ENCODE measurements around the gene DCX. TPM values are rescaled to one million over a fixed set of nuclear protein-coding genes. Genes with fewer than 3 reads are reported as not detected.

The DCX gene
- total RNA-seq, 1 experiment from 2014 or later: 0.13 TPM

DNA sequence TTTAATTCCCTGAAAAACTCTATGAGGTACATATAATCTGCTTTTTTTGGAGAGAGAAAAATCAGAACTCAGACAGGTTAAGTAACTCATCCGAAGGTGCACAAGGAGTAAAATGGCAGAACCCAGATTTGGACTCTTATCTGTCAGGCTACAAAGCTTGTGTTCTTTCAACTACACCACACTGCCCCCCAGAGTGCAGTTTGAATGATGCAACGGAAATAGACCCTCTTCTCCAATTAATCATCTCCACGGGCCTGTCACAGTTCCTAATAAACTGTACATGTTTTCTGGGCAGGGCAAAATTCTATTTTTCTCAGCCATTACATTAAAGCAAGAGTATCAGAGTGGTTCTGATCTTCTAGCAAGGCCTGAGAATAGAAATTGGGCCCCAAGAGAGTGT is 35.3 kb upstream of the DCX start:
- CTCF ChIA-PET: no interaction called here
- H3K9me3 ChIP-seq (ENCODE audit: control insufficient read depth, insufficient read depth, low read depth, low read length): no peaks in the 10 kb centered on the region
- DNase-seq (ENCODE audit: low read depth, low spot score): no peak
- H3K27ac ChIP-seq (ENCODE audit: low read length): no peak overlapping the region
- no peak for ATAC-seq
- in situ Hi-C loops (cut with HindIII; ENCODE audit: low pct_unique_long_range_greater_than_20kb, low sequenced_read_pairs): no loop called here
- no peaks in the 10 kb centered on the region for H3K4me1 ChIP-seq (ENCODE audit: control insufficient read depth, insufficient read depth, low read length)
- intact Hi-C loops (cut with micrococcal nuclease; ENCODE audit: unreplicated experiment): loop anchor here (5.0 to 10.0 kb wide), 5 partner anchors 182 to 992 kb away; partner anchors contain the start of gene PAK3
- no peaks in the 10 kb centered on the region for H3K36me3 ChIP-seq (ENCODE audit: control insufficient read depth, insufficient read depth, low read length)
- no peak overlapping the region for H3K4me3 ChIP-seq (ENCODE audit: low read depth in 2 of 2, low read length in 2 of 2)
- H3K27me3 ChIP-seq (ENCODE audit: control insufficient read depth, insufficient read depth, low read length): no peaks in the 10 kb centered on the region; the same call in 1 of the 2 replicates
- POLR2A ChIA-PET: no interaction called here
- TF ChIP-seq, protein P1, sequence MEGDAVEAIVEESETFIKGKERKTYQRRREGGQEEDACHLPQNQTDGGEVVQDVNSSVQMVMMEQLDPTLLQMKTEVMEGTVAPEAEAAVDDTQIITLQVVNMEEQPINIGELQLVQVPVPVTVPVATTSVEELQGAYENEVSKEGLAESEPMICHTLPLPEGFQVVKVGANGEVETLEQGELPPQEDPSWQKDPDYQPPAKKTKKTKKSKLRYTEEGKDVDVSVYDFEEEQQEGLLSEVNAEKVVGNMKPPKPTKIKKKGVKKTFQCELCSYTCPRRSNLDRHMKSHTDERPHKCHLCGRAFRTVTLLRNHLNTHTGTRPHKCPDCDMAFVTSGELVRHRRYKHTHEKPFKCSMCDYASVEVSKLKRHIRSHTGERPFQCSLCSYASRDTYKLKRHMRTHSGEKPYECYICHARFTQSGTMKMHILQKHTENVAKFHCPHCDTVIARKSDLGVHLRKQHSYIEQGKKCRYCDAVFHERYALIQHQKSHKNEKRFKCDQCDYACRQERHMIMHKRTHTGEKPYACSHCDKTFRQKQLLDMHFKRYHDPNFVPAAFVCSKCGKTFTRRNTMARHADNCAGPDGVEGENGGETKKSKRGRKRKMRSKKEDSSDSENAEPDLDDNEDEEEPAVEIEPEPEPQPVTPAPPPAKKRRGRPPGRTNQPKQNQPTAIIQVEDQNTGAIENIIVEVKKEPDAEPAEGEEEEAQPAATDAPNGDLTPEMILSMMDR (IDR thresholded peaks at IDR 0.05): peak; percentile 59
- no peak for TF ChIP-seq POLR2AphosphoS5 (IDR thresholded peaks at IDR 0.05; ENCODE audit: low read depth, low read length)
- BruUV-seq (replicated peaks): no TSS peak

DNA sequence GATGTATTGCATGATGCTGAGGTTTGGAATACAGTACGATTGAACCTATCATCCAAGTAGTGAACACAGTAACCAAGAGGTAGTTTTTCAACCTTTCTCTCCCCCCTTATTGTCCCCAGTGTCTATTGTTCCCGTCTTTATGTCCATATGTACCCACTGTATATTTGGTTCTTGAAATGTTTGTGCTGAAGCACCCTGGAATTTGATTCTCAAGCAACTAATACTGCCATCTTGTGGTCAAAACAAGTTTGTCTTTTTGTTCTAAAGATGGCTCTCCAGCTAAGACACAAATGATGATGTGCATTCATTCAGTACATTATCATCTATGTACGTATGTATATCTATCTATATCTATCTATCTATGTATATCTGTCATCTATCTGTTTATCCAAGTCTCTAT is 33.5 kb upstream of the DCX start:
- no peak for ATAC-seq
- Histone ChIP-seq H3K4me3 (ENCODE audit: low read depth in 2 of 2, low read length in 2 of 2) (no peak overlapping the region), H3K4me1 (ENCODE audit: control insufficient read depth, insufficient read depth, low read length) (no peaks in the 10 kb centered on the region), H3K36me3 (ENCODE audit: control insufficient read depth, insufficient read depth, low read length) (no peaks in the 10 kb centered on the region), H3K27ac (ENCODE audit: low read length) (no peak overlapping the region), H3K27me3 (ENCODE audit: control insufficient read depth, insufficient read depth, low read length) (no peaks in the 10 kb centered on the region; the same call in 1 of the 2 replicates), H3K9me3 (ENCODE audit: control insufficient read depth, insufficient read depth, low read depth, low read length) (no peaks in the 10 kb centered on the region)
- in situ Hi-C loops (cut with HindIII; ENCODE audit: low pct_unique_long_range_greater_than_20kb, low sequenced_read_pairs): no loop called here
- TF ChIP-seq, protein P1 (IDR thresholded peaks at IDR 0.05): peak; percentile 63; the same call in 1 of the 2 replicates
- TF ChIP-seq, protein P2, sequence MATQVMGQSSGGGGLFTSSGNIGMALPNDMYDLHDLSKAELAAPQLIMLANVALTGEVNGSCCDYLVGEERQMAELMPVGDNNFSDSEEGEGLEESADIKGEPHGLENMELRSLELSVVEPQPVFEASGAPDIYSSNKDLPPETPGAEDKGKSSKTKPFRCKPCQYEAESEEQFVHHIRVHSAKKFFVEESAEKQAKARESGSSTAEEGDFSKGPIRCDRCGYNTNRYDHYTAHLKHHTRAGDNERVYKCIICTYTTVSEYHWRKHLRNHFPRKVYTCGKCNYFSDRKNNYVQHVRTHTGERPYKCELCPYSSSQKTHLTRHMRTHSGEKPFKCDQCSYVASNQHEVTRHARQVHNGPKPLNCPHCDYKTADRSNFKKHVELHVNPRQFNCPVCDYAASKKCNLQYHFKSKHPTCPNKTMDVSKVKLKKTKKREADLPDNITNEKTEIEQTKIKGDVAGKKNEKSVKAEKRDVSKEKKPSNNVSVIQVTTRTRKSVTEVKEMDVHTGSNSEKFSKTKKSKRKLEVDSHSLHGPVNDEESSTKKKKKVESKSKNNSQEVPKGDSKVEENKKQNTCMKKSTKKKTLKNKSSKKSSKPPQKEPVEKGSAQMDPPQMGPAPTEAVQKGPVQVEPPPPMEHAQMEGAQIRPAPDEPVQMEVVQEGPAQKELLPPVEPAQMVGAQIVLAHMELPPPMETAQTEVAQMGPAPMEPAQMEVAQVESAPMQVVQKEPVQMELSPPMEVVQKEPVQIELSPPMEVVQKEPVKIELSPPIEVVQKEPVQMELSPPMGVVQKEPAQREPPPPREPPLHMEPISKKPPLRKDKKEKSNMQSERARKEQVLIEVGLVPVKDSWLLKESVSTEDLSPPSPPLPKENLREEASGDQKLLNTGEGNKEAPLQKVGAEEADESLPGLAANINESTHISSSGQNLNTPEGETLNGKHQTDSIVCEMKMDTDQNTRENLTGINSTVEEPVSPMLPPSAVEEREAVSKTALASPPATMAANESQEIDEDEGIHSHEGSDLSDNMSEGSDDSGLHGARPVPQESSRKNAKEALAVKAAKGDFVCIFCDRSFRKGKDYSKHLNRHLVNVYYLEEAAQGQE (IDR thresholded peaks at IDR 0.05; ENCODE audit: insufficient read depth in 1 of 2, low read depth in 2 of 2, low read length in 1 of 2): no peak
- DNase-seq (ENCODE audit: low read depth, low spot score): peak; percentile 20
- no TSS peak for BruUV-seq (replicated peaks)
- CTCF ChIA-PET: no interaction called here
- intact Hi-C loops (cut with micrococcal nuclease; ENCODE audit: unreplicated experiment): loop anchor here (5.0 to 10.0 kb wide), 5 partner anchors 181 to 991 kb away; partner anchors contain the start of gene PAK3
- POLR2A ChIA-PET: no interaction called here

DNA sequence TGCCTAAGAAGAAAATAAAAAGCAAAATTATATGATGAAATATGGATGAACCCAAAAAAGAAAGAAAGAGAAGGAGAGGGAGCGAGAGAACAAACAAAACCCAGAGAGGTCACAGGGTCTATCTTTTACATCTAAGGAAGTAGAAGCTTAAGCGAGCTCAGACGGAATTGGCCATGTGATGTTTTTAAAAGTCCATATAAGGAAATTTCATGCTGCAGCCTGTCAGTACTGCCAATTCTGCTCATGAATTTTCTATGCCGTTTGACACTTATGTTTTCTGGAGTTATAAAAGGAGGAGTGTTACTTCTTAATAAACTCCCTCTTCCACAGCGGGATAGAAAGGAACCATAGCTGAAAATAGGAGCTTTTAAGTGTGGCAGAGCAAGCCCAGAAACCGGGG is 32.9 kb upstream of the DCX start:
- ChIA-PET POLR2A (no interaction called here), CTCF (interaction anchor here (0.7 kb wide), 1 partner anchor 1062 kb away, joined by 5 read pairs; no protein-coding TSS in a partner anchor)
- Histone ChIP-seq H3K4me3 (ENCODE audit: low read depth in 2 of 2, low read length in 2 of 2) (no peak overlapping the region), H3K36me3 (ENCODE audit: control insufficient read depth, insufficient read depth, low read length) (no peaks in the 10 kb centered on the region), H3K4me1 (ENCODE audit: control insufficient read depth, insufficient read depth, low read length) (no peaks in the 10 kb centered on the region), H3K27ac (ENCODE audit: low read length) (no peak overlapping the region), H3K27me3 (ENCODE audit: control insufficient read depth, insufficient read depth, low read length) (no peaks in the 10 kb centered on the region; the same call in 1 of the 2 replicates), H3K9me3 (ENCODE audit: control insufficient read depth, insufficient read depth, low read depth, low read length) (no peaks in the 10 kb centered on the region)
- ATAC-seq (no peak), DNase-seq (ENCODE audit: low read depth, low spot score) (no peak)
- intact Hi-C loops (cut with micrococcal nuclease; ENCODE audit: unreplicated experiment): loop anchor here (5.0 to 10.0 kb wide), 5 partner anchors 180 to 990 kb away; partner anchors contain the start of gene PAK3
- in situ Hi-C loops (cut with HindIII; ENCODE audit: low pct_unique_long_range_greater_than_20kb, low sequenced_read_pairs): no loop called here
- TF ChIP-seq POLR2AphosphoS5 (IDR thresholded peaks at IDR 0.05; ENCODE audit: low read depth, low read length): no peak
- TF ChIP-seq, protein P1 (IDR thresholded peaks at IDR 0.05): no peak
- TF ChIP-seq SIN3A (IDR thresholded peaks at IDR 0.05; ENCODE audit: borderline replicate concordance, insufficient read depth, low read depth, low read length): no peak
- no peak for TF ChIP-seq TCF7L2 (IDR thresholded peaks at IDR 0.05; ENCODE audit: low read depth, low read length)
- TF ChIP-seq, protein P2 (IDR thresholded peaks at IDR 0.05; ENCODE audit: insufficient read depth in 1 of 2, low read depth in 2 of 2, low read length in 1 of 2): no peak
- no TSS peak for BruUV-seq (replicated peaks)

All from Panc1 (cell line).